ENCODE results near the gene TCIRG1. TPM values are rescaled to one million over a fixed set of nuclear protein-coding genes. Genes with fewer than 3 reads are reported as not detected.

TCIRG1 gene
- total RNA-seq, 6 experiments from 2014 or later: 39.4 to 97.1 (median 69.3) TPM

DNA sequence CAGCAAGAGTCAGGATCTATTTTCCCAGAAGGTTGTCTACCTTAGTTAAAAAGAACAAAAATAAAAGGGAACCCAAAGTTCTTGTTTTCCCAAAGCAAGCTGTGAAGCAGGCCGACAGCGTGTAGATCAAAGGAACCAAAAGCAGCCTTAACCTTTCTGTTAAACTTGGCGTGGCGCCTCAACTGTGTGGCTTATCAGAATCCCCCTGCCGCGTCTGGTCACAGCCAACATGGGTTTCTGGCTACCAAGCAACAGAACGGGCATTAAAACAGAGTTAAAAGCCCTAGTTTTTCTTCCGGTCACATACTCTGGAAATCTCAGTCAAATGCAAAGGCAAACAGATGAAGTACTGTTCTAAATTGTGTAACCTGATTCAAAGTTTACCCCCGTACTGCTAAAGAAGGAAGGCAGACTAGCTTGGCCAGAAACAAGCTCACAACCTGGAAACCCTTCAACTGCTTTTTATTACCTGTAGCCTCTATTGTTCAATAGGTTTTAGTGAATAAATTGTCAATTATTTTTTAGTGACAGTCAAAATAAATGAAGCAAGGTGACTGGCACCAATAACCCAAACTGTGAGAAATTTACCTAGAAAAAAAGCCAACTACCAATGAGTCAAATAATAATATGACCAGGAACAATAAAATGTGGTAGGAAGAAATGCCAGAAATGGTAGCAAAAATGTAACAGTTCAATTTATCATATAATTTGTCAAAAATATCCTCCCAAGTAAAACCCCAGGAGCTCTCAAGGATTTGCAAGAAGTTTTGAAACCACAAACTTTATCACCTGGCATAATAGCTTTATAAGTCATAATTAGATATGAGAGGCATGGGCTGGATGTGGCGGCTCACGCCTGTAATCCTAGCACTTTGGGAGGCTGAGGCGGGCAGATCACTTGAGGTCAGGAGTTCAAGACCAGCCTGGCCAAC, 60.9 kb downstream of the TCIRG1 start:
- Histone ChIP-seq H3K27ac (peak overlapping the region; percentile 19 to 58 (median 52)), H3K4me3 (peak overlapping the region in 1 of 3 donors; percentile 26), H3K36me3 (no peaks in the 10 kb centered on the region), H3K27me3 (no peaks in the 10 kb centered on the region), H3K9me3 (no peaks in the 10 kb centered on the region), H3K4me1 (peaks cover 0 to 31% (median 6%) of the 10 kb centered on the region in 4 donors)
- peak; percentile 89 to 93 (median 92) for ATAC-seq
- peak; percentile 66 to 82 (median 79) for DNase-seq
- WGBS (ENCODE audit: insufficient coverage, low coverage, low lambda C conversion rate, missing lambda C conversion rate): 14% methylated on average over 11 of the region's 12 CpGs
- peak; percentile 14 for TF ChIP-seq POLR2A (IDR thresholded peaks at IDR 0.05)
- TF ChIP-seq, protein P1, sequence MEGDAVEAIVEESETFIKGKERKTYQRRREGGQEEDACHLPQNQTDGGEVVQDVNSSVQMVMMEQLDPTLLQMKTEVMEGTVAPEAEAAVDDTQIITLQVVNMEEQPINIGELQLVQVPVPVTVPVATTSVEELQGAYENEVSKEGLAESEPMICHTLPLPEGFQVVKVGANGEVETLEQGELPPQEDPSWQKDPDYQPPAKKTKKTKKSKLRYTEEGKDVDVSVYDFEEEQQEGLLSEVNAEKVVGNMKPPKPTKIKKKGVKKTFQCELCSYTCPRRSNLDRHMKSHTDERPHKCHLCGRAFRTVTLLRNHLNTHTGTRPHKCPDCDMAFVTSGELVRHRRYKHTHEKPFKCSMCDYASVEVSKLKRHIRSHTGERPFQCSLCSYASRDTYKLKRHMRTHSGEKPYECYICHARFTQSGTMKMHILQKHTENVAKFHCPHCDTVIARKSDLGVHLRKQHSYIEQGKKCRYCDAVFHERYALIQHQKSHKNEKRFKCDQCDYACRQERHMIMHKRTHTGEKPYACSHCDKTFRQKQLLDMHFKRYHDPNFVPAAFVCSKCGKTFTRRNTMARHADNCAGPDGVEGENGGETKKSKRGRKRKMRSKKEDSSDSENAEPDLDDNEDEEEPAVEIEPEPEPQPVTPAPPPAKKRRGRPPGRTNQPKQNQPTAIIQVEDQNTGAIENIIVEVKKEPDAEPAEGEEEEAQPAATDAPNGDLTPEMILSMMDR (IDR thresholded peaks at IDR 0.05): no peak
- intact Hi-C loops (cut with DNase I): no loop called here

Small RNAs within 50 kb of the gene (microRNA-seq; reads per million reads assigned to microRNA genes)
- gene MIR4691 (0 reads per million in 2 donors), gene MIR6753 (0 to 0.64 reads per million in 2 donors), gene MIR7113 (0 to 0.58 reads per million in 2 donors)

Small RNAs within 50 kb of the gene (small RNA-seq; reads per million reads assigned to genes)
- 0 reads per million in 2 experiments for gene MIR6753

Other genes with a start within 250 kb of the TCIRG1 start
- gene UNC93B1, start 34.9 kb upstream of the TCIRG1 start, total RNA-seq: 10 to 100 TPM; 13.3 to 21.4 (median 17.9) TPM
- gene ALDH3B1, start 28.7 kb upstream of the TCIRG1 start, total RNA-seq: 1 to 10 TPM; 2.3 to 7.4 (median 4.4) TPM
- gene NDUFS8, start 8.3 kb upstream of the TCIRG1 start, total RNA-seq: 100 to 1,000 TPM in 3 of 6 experiments, 10 to 100 TPM in 3; 61.9 to 159 (median 88.4) TPM
- gene CHKA, start 82.4 kb downstream of the TCIRG1 start, total RNA-seq: 10 to 100 TPM; 15.1 to 35.8 (median 28.5) TPM
- gene KMT5B, start 174.3 kb downstream of the TCIRG1 start, total RNA-seq: 10 to 100 TPM; 14.3 to 25.9 (median 17.6) TPM
- 10 to 100 TPM; 39.4 to 70.9 (median 62.4) TPM for gene C11orf24, start 232.9 kb downstream of the TCIRG1 start, total RNA-seq